B cell (primary cell): ENCODE measurements around the gene ADAMTS14. TPM values are rescaled to one million over a fixed set of nuclear protein-coding genes. Genes with fewer than 3 reads are reported as not detected.

Source experiments
- ATAC-seq: fragments of 200-7000 bp; cut with Tn5 transposase; one replicate; pipeline ENCODE4 v1.10.0; 2021; ENCODE audit warnings: low read depth, mild to moderate bottlenecking, moderate number of reproducible peaks, moderate library complexity
- CTCF ChIA-PET: fragments of 350-600 bp; sonication (Branson Sonifier 250); formaldehyde crosslinking; loops from one replicate; lab custom pipeline; 2021; ENCODE audit warnings: antibody characterized with exemption, inconsistent platforms; lab: Charles Lee
- POLR2A ChIA-PET: fragments of 350-600 bp; sonication (Branson Sonifier 250); formaldehyde crosslinking; loops from one replicate; lab custom pipeline; 2021; ENCODE audit warnings: antibody characterized with exemption; lab: Charles Lee
- DNase-seq: peaks from one replicate; pipeline ENCODE4 v3.0.0; 2013
- H2AFZ ChIP-seq: 2 replicates; pipeline ENCODE4 v1.6.1; 2012; ENCODE audit warnings: mild to moderate bottlenecking, low read depth, low read length; ENCODE audit not compliant: insufficient read depth, poor library complexity, severe bottlenecking
- H3K27ac ChIP-seq, 2 donors: 1 replicate in 1 of 2; 2 replicates in 1 of 2; pipeline ENCODE4 v1.5.1; 2012 to 2013; ENCODE audit warnings: low read length in 2 of 2, mild to moderate bottlenecking in 2 of 2, moderate library complexity in 1 of 2
- H3K27me3 ChIP-seq, 4 experiments: fragments of 200-600 bp in 1 of 4; sonication (generic) in 1 of 4; replicated peaks in 1 of 4; 1 replicate in 2 of 4; 2 replicates in 2 of 4; pipeline versions ENCODE4 v1.6.1 to v1.7.0; 2013 to 2016; ENCODE audit warnings: low read length in 3 of 4, mild to moderate bottlenecking in 2 of 4, mixed read lengths in 1 of 4, moderate library complexity in 1 of 4; ENCODE audit not compliant: insufficient read depth in 4 of 4, control insufficient read depth in 3 of 4; ENCODE audit errors: control extremely low read depth in 1 of 4
- H3K36me3 ChIP-seq, 2 experiments: replicated peaks in 1 of 2; 1 replicate in 1 of 2; 2 replicates in 1 of 2; pipeline versions ENCODE4 v1.6.1 to v1.7.1; 2013; ENCODE audit warnings: low read length in 1 of 2; ENCODE audit not compliant: insufficient read depth in 2 of 2, control insufficient read depth in 1 of 2; ENCODE audit errors: control extremely low read depth in 1 of 2, extremely low read depth in 1 of 2
- H3K4me1 ChIP-seq, 2 donors: fragments of 200-600 bp in 1 of 2; sonication (generic) in 1 of 2; 1 replicate in 1 of 2; 2 replicates in 1 of 2; pipeline versions ENCODE4 v1.5.1 to v1.6.1; 2013 to 2017; ENCODE audit warnings: low read length in 2 of 2; ENCODE audit not compliant: control insufficient read depth in 2 of 2, insufficient read depth in 2 of 2
- H3K4me2 ChIP-seq: replicated peaks from 2 replicates; pipeline ENCODE3; 2012; ENCODE audit warnings: mild to moderate bottlenecking, low read depth, low read length; ENCODE audit not compliant: poor library complexity, severe bottlenecking
- H3K4me3 ChIP-seq, 5 experiments: fragments of 200-600 bp in 1 of 5; sonication (generic) in 1 of 5; 1 replicate in 3 of 5; 2 replicates in 2 of 5; pipeline versions ENCODE4 v1.5.1 to v1.7.0; 2011 to 2016; ENCODE audit warnings: low read length in 4 of 5, mild to moderate bottlenecking in 4 of 5, low read depth in 2 of 5, control low read depth in 1 of 5, moderate library complexity in 1 of 5; ENCODE audit not compliant: insufficient read depth in 1 of 5; ENCODE audit errors: control extremely low read depth in 1 of 5, extremely low read depth in 1 of 5
- H3K79me2 ChIP-seq: fragments of 200-600 bp; sonication (generic); one replicate; pipeline ENCODE4 v1.6.0; 2016; ENCODE audit warnings: low read length; ENCODE audit not compliant: control insufficient read depth, insufficient read depth
- H3K9ac ChIP-seq: fragments of 200-600 bp; sonication (generic); 2 replicates; pipeline ENCODE4 v1.6.1; 2017; ENCODE audit warnings: mild to moderate bottlenecking, low read length, moderate library complexity
- H3K9me3 ChIP-seq, 3 donors: one replicate each; pipeline versions ENCODE4 v1.6.1 to v1.7.1; 2013; ENCODE audit warnings: low read length in 2 of 3; ENCODE audit not compliant: control insufficient read depth in 2 of 3, insufficient read depth in 1 of 3; ENCODE audit errors: control extremely low read depth in 1 of 3
- H4K20me1 ChIP-seq: 2 replicates; pipeline ENCODE4 v1.6.0; 2012; ENCODE audit warnings: mild to moderate bottlenecking, low read length; ENCODE audit not compliant: insufficient read depth, control insufficient read depth, poor library complexity, severe bottlenecking
- H3K27ac Mint-ChIP-seq: one replicate; pipeline ENCODE4 v1.8.0; 2021; ENCODE audit warnings: mixed read lengths
- H3K27me3 Mint-ChIP-seq: one replicate; pipeline ENCODE4 v1.8.0; 2021; ENCODE audit warnings: mixed read lengths
- H3K4me1 Mint-ChIP-seq: one replicate; pipeline ENCODE4 v1.8.0; 2021; ENCODE audit warnings: mixed read lengths
- H3K4me3 Mint-ChIP-seq: one replicate; pipeline ENCODE4 v1.8.0; 2021; ENCODE audit warnings: mixed read lengths
- H3K9me3 Mint-ChIP-seq: one replicate; pipeline ENCODE4 v1.8.0; 2022; ENCODE audit warnings: mixed read lengths; ENCODE audit not compliant: insufficient read depth
- CTCF ChIP-seq: fragments of 200-600 bp; IDR thresholded peaks from one replicate; pipeline ENCODE4 v1.8.0; 2022; ENCODE audit warnings: antibody characterized with exemption, mild to moderate bottlenecking
- EZH2 ChIP-seq: IDR thresholded peaks from 2 replicates; pipeline ENCODE4 v1.6.1; 2012; ENCODE audit warnings: borderline replicate concordance, low read depth, mild to moderate bottlenecking, moderate library complexity, low read length; ENCODE audit not compliant: insufficient read depth, poor library complexity, severe bottlenecking
- WGBS: methylation state at CpG from one replicate; pipeline ENCODE4 v1.1.5; 2013; ENCODE audit warnings: missing lambda C conversion rate; ENCODE audit not compliant: insufficient coverage; 5-methylcytosine and 5-hydroxymethylcytosine counted together
- intact Hi-C: fragments of 100-400 bp; cut with micrococcal nuclease; formaldehyde crosslinking; loops from one replicate; pipeline ENCODE4 v1.10.0; 2022
- polyA plus RNA-seq: library from polyadenylated mRNA; depleted of rRNA; stranded (reverse); fragments of >200 nt; gene quantifications from 2 replicates; pipeline ENCODE4 v1.2.3, GENCODE V29; 2012
- total RNA-seq, 2 donors: library from RNA; stranded (reverse); fragments of 120-200 nt in 1 of 2; gene quantifications; 1 replicate in 1 of 2; 2 replicates in 1 of 2; pipeline versions ENCODE4 v1.2.3 to v1.2.4, GENCODE V29; 2013 to 2022

ADAMTS14 gene
- total and polyA plus RNA-seq, 2 donors (not counting 1 experiment from before 2014, with no cell fraction given) = not detected

GRCh38 chr10:70698211-70698610 lies 25.9 kb downstream of the ADAMTS14 start:
- no peak overlapping the region for H3K4me2 ChIP-seq
- no peak overlapping the region for H3K4me3 ChIP-seq
- ChIA-PET CTCF (no interaction called here), POLR2A (no interaction called here)
- H3K9me3 ChIP-seq = no peaks in the 10 kb centered on the region
- intact Hi-C loops = no loop called here
- no peaks in the 10 kb centered on the region for H3K4me1 ChIP-seq
- no peaks in the 10 kb centered on the region for H3K79me2 ChIP-seq
- DNase-seq (no peak), ATAC-seq (no peak)
- H3K9ac ChIP-seq = no peak overlapping the region
- H3K27me3 Mint-ChIP-seq = no peaks in the 10 kb centered on the region
- no peak overlapping the region for H3K27ac ChIP-seq
- H3K4me1 Mint-ChIP-seq = no peaks in the 10 kb centered on the region
- 60% methylated on average over 4 of the region's 4 CpGs for WGBS
- no peaks in the 10 kb centered on the region for H3K36me3 ChIP-seq
- no peak overlapping the region for H2AFZ ChIP-seq
- TF ChIP-seq CTCF (no peak), EZH2 (no peak)
- no peaks in the 10 kb centered on the region for H3K27me3 ChIP-seq
- no peaks in the 10 kb centered on the region for H3K9me3 Mint-ChIP-seq
- no peak overlapping the region for H3K27ac Mint-ChIP-seq
- H4K20me1 ChIP-seq = no peaks in the 10 kb centered on the region
- H3K4me3 Mint-ChIP-seq = no peak overlapping the region

GRCh38 chr10:70699063-70699658 lies 26.9 kb downstream of the ADAMTS14 start:
- Histone ChIP-seq H4K20me1 (no peaks in the 10 kb centered on the region), H3K9me3 (no peaks in the 10 kb centered on the region), H3K27ac (no peak overlapping the region), H3K9ac (no peak overlapping the region), H2AFZ (no peak overlapping the region), H3K4me2 (no peak overlapping the region), H3K4me1 (no peaks in the 10 kb centered on the region), H3K27me3 (no peaks in the 10 kb centered on the region), H3K79me2 (no peaks in the 10 kb centered on the region), H3K4me3 (no peak overlapping the region), H3K36me3 (no peaks in the 10 kb centered on the region)
- H3K27ac Mint-ChIP-seq = no peak overlapping the region
- DNase-seq (no peak), ATAC-seq (no peak)
- ChIA-PET CTCF (no interaction called here), POLR2A (no interaction called here)
- H3K4me3 Mint-ChIP-seq = no peak overlapping the region
- TF ChIP-seq CTCF = no peak
- no peak for TF ChIP-seq EZH2
- 100% methylated on average over 2 of the region's 3 CpGs for WGBS
- H3K9me3 Mint-ChIP-seq = no peaks in the 10 kb centered on the region
- H3K27me3 Mint-ChIP-seq = no peaks in the 10 kb centered on the region
- intact Hi-C loops = no loop called here
- H3K4me1 Mint-ChIP-seq = no peaks in the 10 kb centered on the region
